Measurements from ENCODE around the gene PKNOX2. TPM values are rescaled to one million over a fixed set of nuclear protein-coding genes. Genes with fewer than 3 reads are reported as not detected.
A peak's percentile ranks its signal among the peaks of the same experiment; 100 is the strongest.

PKNOX2 gene
- total and polyA plus RNA-seq, 4 donors, result 3.1 to 10.6 (median 7.9) TPM

DNA sequence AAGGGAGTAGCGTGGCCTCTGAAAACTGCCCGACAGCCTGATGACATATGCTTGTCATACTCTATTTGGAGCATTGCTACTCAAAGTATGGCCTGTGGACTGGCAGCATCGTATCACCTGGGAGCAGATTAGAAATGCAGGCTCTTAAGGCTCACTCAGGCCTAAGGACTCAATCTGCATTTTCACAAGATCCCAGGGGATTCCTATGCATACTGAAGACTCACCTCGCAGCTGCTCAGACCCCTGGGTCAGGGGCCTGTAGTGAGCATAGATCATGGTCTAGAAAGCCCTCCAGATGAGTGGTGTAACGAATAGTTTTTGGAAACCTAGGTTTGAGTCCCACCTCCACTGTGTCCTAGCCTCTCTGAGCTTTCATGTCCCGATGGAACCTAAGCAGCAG is 205.3 kb downstream of the PKNOX2 start:
- TF ChIP-seq, protein P1, sequence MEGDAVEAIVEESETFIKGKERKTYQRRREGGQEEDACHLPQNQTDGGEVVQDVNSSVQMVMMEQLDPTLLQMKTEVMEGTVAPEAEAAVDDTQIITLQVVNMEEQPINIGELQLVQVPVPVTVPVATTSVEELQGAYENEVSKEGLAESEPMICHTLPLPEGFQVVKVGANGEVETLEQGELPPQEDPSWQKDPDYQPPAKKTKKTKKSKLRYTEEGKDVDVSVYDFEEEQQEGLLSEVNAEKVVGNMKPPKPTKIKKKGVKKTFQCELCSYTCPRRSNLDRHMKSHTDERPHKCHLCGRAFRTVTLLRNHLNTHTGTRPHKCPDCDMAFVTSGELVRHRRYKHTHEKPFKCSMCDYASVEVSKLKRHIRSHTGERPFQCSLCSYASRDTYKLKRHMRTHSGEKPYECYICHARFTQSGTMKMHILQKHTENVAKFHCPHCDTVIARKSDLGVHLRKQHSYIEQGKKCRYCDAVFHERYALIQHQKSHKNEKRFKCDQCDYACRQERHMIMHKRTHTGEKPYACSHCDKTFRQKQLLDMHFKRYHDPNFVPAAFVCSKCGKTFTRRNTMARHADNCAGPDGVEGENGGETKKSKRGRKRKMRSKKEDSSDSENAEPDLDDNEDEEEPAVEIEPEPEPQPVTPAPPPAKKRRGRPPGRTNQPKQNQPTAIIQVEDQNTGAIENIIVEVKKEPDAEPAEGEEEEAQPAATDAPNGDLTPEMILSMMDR (IDR thresholded peaks at IDR 0.05; ENCODE audit: control extremely low read depth, extremely low read depth), result no peak
- DNase-seq, result no peak
- H3K27me3 ChIP-seq (ENCODE audit: control insufficient read depth in 3 of 3, insufficient read depth in 3 of 3, low read length in 2 of 3), result no peaks in the 10 kb centered on the region
- no peak for ATAC-seq (ENCODE audit: insufficient read depth, low FRiP score)
- H3K9ac ChIP-seq (ENCODE audit: insufficient read depth in 1 of 2, low read length in 2 of 2), result no peak overlapping the region
- no peak overlapping the region for H3K27ac ChIP-seq (ENCODE audit: low read depth in 1 of 2, low read length in 1 of 2)
- H3K4me3 ChIP-seq, result no peak overlapping the region
- no peaks in the 10 kb centered on the region for H3K9me3 ChIP-seq (ENCODE audit: control insufficient read depth in 4 of 4, insufficient read depth in 3 of 4, low read length in 3 of 4)
- WGBS, 2 donors, result 81 to 93% methylated on average over 6 of the region's 6 CpGs
- peaks cover 0 to 33% (median 10%) of the 10 kb centered on the region in 5 donors for H3K4me1 ChIP-seq (ENCODE audit: control insufficient read depth in 5 of 5, insufficient read depth in 5 of 5, low read length in 5 of 5)
- peaks cover 0 to 6% (median 0%) of the 10 kb centered on the region in 4 donors for H3K36me3 ChIP-seq (ENCODE audit: control insufficient read depth in 4 of 4, insufficient read depth in 4 of 4, low read length in 4 of 4)

DNA sequence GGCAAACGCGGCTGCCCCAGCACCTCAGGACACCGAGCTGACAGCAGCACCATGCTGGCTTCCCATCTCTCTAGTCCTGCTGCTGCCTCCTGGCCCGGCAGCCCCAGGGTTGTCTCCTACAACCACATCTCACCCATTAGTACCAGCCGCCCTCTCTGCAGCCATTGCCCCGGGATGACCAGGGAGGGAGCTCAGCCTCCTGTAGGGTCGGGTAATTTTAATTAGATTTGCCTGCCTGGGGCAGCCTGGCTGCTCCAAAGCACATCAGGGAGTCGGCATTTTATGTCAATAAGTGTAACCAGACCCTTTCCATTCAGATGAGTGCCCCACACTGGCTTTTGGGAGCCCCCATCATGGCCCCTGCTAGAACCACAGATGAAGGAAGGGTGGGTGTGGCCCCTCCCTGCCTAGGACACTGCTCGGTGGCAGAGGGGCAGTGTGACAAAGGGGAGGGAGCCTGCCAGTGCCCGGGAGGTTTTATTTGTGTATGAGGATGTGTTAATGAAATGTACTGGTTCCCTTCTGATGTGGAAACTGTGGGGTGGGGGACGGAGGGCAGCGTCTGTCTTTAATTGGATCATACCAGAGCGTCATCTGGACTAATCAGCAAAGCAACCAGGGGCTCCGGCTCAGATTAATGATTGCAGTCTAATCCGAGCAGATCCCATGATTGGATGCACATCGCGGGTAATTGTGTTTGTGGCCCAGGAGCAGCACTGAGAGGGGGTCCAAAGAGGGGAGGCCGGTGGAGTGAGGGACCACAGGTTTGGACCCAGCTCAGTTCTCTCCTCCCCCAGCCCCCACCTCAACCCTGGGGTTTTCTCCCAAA is 206.2 kb downstream of the PKNOX2 start:
- Histone ChIP-seq H3K4me3 (no peak overlapping the region), H3K27ac (ENCODE audit: low read depth in 1 of 2, low read length in 1 of 2) (no peak overlapping the region), H3K9me3 (ENCODE audit: control insufficient read depth in 4 of 4, insufficient read depth in 3 of 4, low read length in 3 of 4) (no peaks in the 10 kb centered on the region), H3K36me3 (ENCODE audit: control insufficient read depth in 4 of 4, insufficient read depth in 4 of 4, low read length in 4 of 4) (peaks cover 0 to 6% (median 0%) of the 10 kb centered on the region in 4 donors), H3K9ac (ENCODE audit: insufficient read depth in 1 of 2, low read length in 2 of 2) (no peak overlapping the region), H3K27me3 (ENCODE audit: control insufficient read depth in 3 of 3, insufficient read depth in 3 of 3, low read length in 2 of 3) (no peaks in the 10 kb centered on the region), H3K4me1 (ENCODE audit: control insufficient read depth in 5 of 5, insufficient read depth in 5 of 5, low read length in 5 of 5) (peaks cover 0 to 39% (median 15%) of the 10 kb centered on the region in 5 donors)
- TF ChIP-seq, protein P1 (IDR thresholded peaks at IDR 0.05; ENCODE audit: control extremely low read depth, extremely low read depth), result no peak
- 54 to 60% methylated on average over 18 of the region's 18 CpGs for WGBS, 2 donors
- ATAC-seq (ENCODE audit: insufficient read depth, low FRiP score) (no peak), DNase-seq (no peak)

DNA sequence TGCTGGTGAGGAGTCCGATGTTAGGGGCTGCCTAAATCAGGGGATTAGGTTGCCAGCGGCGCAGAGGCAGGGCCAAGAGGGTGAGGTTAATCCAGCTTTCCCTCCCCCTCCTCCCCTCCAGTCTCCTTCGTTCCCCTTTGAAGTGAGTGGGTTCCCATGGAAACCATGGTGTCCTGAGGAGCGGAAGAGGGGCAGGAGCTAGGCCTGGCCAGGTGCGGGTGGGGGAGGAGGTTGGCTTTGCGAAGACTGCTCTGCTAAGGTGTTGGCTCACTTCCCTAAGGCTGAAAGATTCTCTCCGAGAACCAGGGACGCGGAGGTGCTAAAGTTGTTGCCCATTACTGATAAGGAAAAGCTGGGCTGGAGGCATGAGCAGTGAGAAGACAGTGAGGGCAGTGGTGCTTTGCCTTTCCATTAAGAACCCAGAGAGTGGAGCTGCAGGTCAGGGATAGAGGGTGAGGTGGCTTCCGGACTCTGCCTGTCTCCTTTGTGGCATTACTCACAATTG is 206.9 kb downstream of the PKNOX2 start:
- TF ChIP-seq, protein P1 (IDR thresholded peaks at IDR 0.05; ENCODE audit: control extremely low read depth, extremely low read depth), result no peak
- Histone ChIP-seq H3K9ac (ENCODE audit: insufficient read depth in 1 of 2, low read length in 2 of 2) (no peak overlapping the region), H3K9me3 (ENCODE audit: control insufficient read depth in 4 of 4, insufficient read depth in 3 of 4, low read length in 3 of 4) (no peaks in the 10 kb centered on the region), H3K4me1 (ENCODE audit: control insufficient read depth in 5 of 5, insufficient read depth in 5 of 5, low read length in 5 of 5) (peaks cover 3 to 46% (median 17%) of the 10 kb centered on the region in 5 donors), H3K27ac (ENCODE audit: low read depth in 1 of 2, low read length in 1 of 2) (no peak overlapping the region), H3K36me3 (ENCODE audit: control insufficient read depth in 4 of 4, insufficient read depth in 4 of 4, low read length in 4 of 4) (peaks cover 0 to 6% (median 0%) of the 10 kb centered on the region in 4 donors), H3K27me3 (ENCODE audit: control insufficient read depth in 3 of 3, insufficient read depth in 3 of 3, low read length in 2 of 3) (no peaks in the 10 kb centered on the region), H3K4me3 (no peak overlapping the region)
- DNase-seq, result peak; percentile 54 to 80 (median 70)
- ATAC-seq (ENCODE audit: insufficient read depth, low FRiP score), result no peak
- WGBS, 2 donors, result 40 to 45% methylated on average over 11 of the region's 11 CpGs

Data from lung (tissue), 12 donors.